Activated naive CD4-positive, alpha-beta T cell treated with anti-CD3 and anti-CD28 coated beads, Interleukin-2, amount 10 ng/mL, durations not matched to agents 7 days and 5 days (primary cell): ENCODE data around the gene ZKSCAN7.

Experiments
- CTCF ChIA-PET: fragments of 350-600 bp; sonication (Branson Sonifier 250); formaldehyde crosslinking; loops from one replicate; lab custom pipeline; 2021; ENCODE audit warnings: antibody characterized with exemption; lab: Charles Lee
- DNase-seq: peaks from one replicate; pipeline ENCODE4 v3.0.0-alpha.2; 2020
- H3K27ac Mint-ChIP-seq: one replicate; pipeline ENCODE4 v1.8.0; 2021; ENCODE audit warnings: mild to moderate bottlenecking, moderate library complexity, mixed read lengths
- H3K27me3 Mint-ChIP-seq: one replicate; pipeline ENCODE4 v1.8.0; 2021; ENCODE audit warnings: mild to moderate bottlenecking, mixed read lengths
- H3K36me3 Mint-ChIP-seq: one replicate; pipeline ENCODE4 v1.8.0; 2021; ENCODE audit warnings: mixed read lengths
- H3K4me1 Mint-ChIP-seq: one replicate; pipeline ENCODE4 v1.8.0; 2021; ENCODE audit warnings: mixed read lengths
- H3K4me3 Mint-ChIP-seq: one replicate; pipeline ENCODE4 v1.8.0; 2021; ENCODE audit warnings: mild to moderate bottlenecking, moderate library complexity, mixed read lengths
- H3K9me3 Mint-ChIP-seq: one replicate; pipeline ENCODE4 v1.8.0; 2021; ENCODE audit warnings: mixed read lengths

Gene ZKSCAN7

DNA sequence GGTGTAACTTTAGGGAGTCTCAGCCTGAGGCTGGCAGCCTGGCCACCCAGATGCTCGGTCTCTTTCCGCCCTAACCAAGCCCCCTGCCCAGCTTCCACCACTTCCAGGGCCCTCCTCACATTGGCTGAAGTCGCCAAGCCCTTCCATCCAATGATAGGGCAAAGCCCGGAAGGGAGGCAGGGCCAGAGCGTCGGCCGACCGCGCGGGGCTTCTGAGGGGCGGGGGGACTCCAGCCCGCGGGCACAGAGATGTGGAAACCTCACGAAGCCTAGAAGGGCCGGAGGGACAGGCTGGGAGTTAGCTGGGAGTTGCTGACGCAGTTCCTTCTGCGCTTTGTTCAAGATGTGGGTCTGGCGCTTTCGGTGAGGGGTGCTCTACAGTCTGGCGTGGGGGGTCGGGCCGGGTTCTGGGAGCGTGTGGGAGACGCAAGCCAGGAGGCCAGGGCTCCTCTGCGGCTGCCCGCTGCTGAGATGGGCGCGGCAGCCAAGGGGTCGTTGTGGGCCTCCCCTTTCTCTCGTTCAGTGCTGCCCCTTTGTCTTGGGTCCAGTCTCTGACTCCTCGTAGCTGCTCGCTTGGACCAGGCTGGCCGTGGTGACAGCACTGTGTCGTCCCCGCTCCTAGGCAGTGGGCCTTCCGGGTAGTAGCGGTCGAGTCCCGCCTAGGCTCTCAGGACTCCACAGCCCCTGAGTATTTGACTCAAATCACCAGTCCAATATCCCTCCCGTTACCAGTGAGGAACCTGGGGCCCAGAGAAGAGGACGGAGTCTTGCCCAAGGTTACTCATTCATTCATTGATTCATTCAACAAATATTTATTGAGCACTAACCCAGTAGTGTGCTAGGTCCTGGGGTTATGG, 29.9 kb downstream of the ZKSCAN7 start, which contains the start of gene ZNF660:
Gene ZNF660 (plus strand): TSS at position 319 of the 856 bp plus-strand sequence. CDS start 9,230 bp downstream, outside the sequence.
- Mint-ChIP-seq H3K36me3 (no peaks in the 10 kb centered on the region), H3K4me1 (no peaks in the 10 kb centered on the region), H3K27ac (no peak within 1 kb of the TSS), H3K4me3 (no peak within 1 kb of the TSS), H3K27me3 (peaks cover 34% of the 10 kb centered on the region), H3K9me3 (peaks cover 25% of the 10 kb centered on the region)
- no peak for DNase-seq
- CTCF ChIA-PET: no interaction called here

DNA sequence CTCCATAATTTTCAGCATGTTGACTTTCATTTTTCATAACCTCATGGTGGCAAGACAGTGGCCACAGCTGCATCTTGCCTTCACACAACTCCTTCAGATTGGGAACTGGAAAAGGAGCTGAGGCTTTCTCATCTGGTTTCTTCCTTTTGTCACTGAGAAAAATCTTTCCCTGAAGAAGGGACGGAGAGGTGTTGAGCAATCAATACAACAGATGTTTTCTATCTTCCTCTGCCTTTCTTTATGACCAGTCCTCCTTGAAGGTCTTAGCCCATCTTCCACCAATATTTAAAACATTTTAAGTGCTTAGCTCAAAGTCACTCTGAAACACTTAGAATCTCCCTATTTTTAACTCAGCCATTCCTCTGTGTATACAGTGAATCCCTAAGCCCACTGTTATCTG, 41.6 kb downstream of the ZKSCAN7 start:
- CTCF ChIA-PET: interaction anchor here (0.6 kb wide), 1 partner anchor 17 kb away, joined by 4 read pairs; no protein-coding TSS in a partner anchor
- no peak overlapping the region for H3K27ac Mint-ChIP-seq
- no peaks in the 10 kb centered on the region for H3K36me3 Mint-ChIP-seq
- peaks cover 23% of the 10 kb centered on the region for H3K9me3 Mint-ChIP-seq
- no peak for DNase-seq
- no peak overlapping the region for H3K4me3 Mint-ChIP-seq
- no peaks in the 10 kb centered on the region for H3K4me1 Mint-ChIP-seq
- no peaks in the 10 kb centered on the region for H3K27me3 Mint-ChIP-seq

DNA sequence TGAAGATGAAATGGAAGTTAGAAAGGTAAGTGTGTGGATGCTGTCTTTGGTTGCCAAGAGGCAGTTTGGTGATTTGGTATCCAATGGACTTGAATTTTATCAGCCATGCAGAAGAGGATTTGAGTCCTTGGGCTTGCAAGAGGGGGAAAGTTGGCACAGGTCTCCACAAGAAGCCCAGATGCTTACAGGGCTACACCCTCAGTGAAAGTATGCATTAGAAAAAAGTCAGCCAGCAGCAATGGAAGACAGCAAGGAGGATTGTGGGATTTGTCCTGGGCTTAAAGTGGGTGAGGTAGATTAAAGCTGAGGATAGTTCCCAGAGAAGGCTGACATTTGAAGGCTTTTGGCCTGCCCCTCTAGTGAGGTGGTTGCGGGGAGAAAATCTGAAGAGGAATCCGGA, 46.8 kb downstream of the ZKSCAN7 start:
- no peak overlapping the region for H3K4me3 Mint-ChIP-seq
- H3K27me3 Mint-ChIP-seq: no peaks in the 10 kb centered on the region
- H3K4me1 Mint-ChIP-seq: no peaks in the 10 kb centered on the region

DNA sequence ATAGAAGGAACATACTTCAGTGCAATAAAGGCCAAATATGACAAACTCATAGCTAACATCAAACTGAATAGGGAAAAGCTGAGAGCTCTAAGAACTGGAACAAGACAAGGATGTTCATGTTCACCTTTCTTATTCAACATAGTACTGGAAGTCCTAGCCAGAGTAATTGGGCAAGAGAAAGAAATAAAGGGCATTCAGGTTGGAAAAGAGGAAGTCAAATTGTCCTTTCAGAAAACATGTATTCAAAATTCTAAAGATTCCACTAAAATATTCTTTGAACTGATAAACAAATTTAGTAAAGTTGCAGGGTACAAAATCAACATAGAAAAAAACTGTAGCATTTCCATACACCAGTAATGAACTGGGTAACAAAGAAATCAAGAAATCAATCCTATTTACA, 57.7 kb downstream of the ZKSCAN7 start:
- CTCF ChIA-PET: interaction anchor here (0.6 kb wide), 1 partner anchor 16 kb away, joined by 4 read pairs; no protein-coding TSS in a partner anchor
- Mint-ChIP-seq H3K4me1 (no peaks in the 10 kb centered on the region), H3K9me3 (peaks cover 6% of the 10 kb centered on the region)

More for the DNA sequence above, 46.8 kb downstream of the ZKSCAN7 start:
- no peak overlapping the region for H3K27ac Mint-ChIP-seq
- DNase-seq: no peak
- H3K36me3 Mint-ChIP-seq: no peaks in the 10 kb centered on the region
- H3K9me3 Mint-ChIP-seq: peaks cover 2% of the 10 kb centered on the region
- CTCF ChIA-PET: no interaction called here

More for the DNA sequence above, 57.7 kb downstream of the ZKSCAN7 start:
- Mint-ChIP-seq H3K27ac (no peak overlapping the region), H3K27me3 (no peaks in the 10 kb centered on the region), H3K36me3 (no peaks in the 10 kb centered on the region), H3K4me3 (no peak overlapping the region)
- no peak for DNase-seq
